HUDEP-2 (cell line): ENCODE measurements around the gene ACTR1B.
"Not testable (repeated sequence)": the region's sequence is repeated elsewhere in the genome, so short reads cannot be mapped to it uniquely, and the experiment has no call there.

Experiments used
- DNase-seq, 76 experiments: peaks; one replicate each; lab custom pipeline; 2025; ENCODE audit not compliant: unreplicated experiment in 76 of 76; lab: John Stamatoyannopoulos, UW

Gene ACTR1B

DNA sequence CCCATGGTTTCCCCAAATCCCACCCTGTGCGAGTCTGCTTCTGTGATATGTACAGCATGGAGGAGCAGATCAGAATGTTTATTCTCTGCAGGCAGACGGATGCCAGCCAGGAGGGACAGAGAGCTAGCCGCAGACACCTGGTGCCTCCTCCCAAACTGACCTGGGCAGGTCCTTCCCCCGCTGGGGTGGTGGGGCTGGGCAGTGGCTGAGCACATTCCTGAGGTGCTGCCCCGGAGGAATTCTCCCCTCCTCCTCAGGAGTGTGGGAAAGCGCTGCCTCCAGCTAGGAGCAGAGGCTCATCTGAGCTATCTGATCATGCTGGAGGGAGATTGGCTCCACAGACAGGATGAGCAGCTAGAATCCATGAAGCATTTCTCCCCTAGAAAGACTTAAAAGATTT is 27.3 kb upstream of the ACTR1B start:
- DNase-seq, result no peak

DNA sequence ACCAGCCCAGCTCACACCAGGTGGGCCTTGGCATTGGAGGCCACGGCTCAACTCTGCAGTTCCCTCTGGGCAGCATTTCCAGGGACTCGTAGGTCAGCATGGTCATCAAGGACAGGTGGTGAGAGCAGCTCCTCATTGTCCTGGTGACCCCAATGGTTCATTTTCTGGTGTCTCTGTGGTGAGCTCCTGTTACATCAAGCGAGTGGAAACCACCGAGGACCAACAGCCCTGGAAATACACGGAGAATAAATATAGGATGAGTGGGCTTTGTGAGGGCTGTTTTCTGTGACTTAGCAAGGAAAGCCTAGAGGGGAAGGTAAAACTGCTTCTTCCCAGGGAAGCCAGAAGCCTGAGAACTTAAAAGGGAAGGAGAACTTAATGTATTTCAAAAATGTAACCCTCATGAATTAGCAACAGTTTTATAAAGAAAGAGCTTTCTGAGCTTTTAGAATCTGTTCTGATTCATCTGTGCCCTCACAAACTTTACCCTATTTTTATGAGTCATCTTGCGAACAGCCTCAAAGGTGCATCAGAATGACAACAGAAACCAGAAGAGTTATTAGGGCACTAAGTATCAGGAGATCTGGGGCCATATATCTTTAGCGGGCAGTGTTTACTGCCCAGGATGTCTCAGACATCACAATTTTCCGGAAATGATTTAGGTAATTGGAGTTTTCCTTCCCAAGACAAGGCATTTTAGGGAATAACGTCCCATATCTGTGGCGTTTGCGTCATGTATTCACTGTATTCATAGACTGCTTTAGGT is 24.4 kb upstream of the ACTR1B start:
- no peak for DNase-seq

DNA sequence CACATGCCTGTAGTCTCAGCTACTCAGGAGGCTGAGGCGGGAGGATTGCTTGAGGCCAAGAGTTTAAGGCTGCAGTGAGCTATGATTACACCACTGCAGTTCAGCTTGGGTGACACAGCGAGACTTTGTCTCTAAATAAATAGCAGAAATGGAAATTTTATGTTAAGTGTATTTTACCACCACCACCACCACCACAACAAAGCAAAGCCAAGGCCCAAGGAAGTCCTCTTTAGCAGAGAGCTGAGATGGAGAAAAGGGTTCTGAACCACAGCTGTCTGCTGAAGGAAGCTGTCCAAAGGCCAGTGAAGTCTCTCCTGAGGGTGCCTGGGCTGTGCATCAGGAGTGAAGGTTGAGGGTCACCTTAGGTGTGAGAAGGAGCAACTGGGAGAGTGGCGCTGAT is 23.4 kb upstream of the ACTR1B start:
- DNase-seq, result not testable (repeated sequence)

DNA sequence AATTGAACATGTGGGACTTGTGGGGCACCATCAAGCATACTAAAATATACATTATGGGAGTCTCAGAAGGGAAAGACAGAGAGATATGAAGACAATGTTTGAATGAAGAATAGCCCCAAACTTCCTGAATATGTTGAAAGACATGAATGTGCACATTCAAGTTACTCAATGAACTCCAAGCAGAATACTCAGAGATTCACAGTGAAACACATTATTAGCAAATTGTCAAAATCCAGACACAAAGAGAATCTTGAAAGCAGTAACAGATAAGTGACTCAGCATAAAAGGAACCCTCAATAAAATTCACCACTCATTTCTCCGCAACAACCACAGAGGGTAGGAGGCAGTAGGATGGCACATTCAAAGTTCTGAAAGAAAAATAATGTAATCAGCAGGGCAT is 14.5 kb upstream of the ACTR1B start:
- DNase-seq, result no peak

GRCh38 chr2:97677480-97677879 is 13.6 kb upstream of the ACTR1B start:
- no peak for DNase-seq

GRCh38 chr2:97676620-97677019 is 12.8 kb upstream of the ACTR1B start:
- DNase-seq, result no peak

- no peak for DNase-seq
Measured at GRCh38 chr2:97675430-97676113, 11.7 kb upstream of the ACTR1B start.

DNA sequence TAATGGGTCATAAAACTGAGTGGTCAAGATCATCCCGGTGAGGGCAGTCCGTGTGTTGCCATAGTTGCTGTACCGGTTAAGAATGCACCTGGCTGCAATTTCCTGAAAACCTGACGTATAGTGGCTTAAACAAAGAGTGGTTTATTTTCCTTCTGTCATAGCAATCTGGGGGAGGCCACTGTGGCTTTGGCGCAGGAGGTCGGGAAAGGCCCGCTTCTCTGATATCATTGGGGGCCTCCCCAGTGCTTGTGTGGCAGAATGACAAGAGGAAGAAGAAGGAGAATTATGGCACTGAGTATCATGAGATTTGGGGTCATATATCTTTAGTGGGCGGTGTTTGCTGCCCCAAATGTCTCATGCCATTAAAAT is 10.1 kb upstream of the ACTR1B start:
- no peak for DNase-seq

- DNase-seq, result peak in 1 of 76 experiments; percentile 6
Measured at GRCh38 chr2:97673182-97673914, 9.5 kb upstream of the ACTR1B start.

GRCh38 chr2:97672606-97673140 is 8.8 kb upstream of the ACTR1B start:
- not testable (repeated sequence) for DNase-seq

DNA sequence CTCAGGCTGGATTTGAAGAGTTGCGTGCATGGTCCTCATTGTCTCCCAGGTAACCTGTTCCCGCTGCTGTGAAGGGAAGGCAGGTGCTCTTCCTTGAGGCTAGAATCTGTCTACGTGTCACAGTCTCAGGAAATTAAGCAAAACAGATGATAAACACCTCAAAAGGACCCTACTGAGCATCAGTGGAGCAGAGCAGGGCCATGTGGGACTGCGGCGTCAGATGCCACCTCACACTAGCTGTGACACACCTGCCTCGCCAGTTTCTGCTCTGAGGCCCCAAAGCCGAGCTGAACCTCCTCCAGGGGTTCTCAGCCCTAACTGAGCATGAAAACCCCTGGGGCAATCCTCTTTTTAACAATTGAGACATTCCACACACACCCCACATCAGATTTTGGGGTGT is 7.7 kb upstream of the ACTR1B start:
- DNase-seq, result no peak

DNA sequence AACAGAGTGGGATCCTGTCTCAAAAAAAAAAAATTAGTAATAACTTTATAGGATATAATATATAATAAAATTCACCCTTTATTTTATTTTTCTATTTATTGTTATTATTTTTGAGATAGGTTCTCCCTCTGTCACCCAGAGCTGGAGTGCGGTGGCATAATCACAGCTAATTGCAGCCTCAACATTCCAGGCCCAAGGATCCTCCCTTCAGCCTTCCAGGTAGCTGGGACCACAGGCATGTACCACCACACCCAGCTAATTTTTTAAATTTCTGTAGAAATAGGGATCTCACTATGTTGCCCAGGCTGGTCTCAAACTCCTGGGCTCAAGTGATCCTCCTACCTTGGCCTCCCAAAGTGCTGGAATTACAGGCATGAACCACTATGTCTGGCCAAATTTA is 6.6 kb upstream of the ACTR1B start:
- no peak for DNase-seq

GRCh38 chr2:97669448-97669847 is 5.6 kb upstream of the ACTR1B start, which contains the start of gene C2orf92:
C2orf92 (plus strand) TSS chr2:97669713; CDS start chr2:97669789, 76 bp downstream.
- DNase-seq, result no peak

GRCh38 chr2:97664636-97664970 is 759 bp upstream of the ACTR1B start:
- peak in 27 of 76 experiments; percentile 13 to 67 (median 45) for DNase-seq

DNA sequence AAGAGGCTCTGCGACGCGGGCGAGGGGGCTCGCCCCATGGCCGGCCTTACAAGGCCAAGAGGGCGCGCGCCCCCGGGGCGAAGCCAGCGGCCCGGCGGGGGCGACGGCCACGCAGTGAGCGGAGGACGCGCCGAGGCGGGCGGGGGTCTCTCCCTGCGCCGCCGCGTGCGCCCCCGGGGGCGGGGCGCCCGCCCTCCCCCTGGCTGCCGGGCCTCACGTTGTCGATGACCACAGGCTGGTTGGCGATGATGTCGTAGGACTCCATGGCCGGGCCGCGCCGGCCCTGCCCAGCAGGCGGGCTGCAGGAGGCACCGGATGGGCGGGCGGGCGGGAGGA is 250 bp downstream of the ACTR1B start:
- no peak for DNase-seq

DNA sequence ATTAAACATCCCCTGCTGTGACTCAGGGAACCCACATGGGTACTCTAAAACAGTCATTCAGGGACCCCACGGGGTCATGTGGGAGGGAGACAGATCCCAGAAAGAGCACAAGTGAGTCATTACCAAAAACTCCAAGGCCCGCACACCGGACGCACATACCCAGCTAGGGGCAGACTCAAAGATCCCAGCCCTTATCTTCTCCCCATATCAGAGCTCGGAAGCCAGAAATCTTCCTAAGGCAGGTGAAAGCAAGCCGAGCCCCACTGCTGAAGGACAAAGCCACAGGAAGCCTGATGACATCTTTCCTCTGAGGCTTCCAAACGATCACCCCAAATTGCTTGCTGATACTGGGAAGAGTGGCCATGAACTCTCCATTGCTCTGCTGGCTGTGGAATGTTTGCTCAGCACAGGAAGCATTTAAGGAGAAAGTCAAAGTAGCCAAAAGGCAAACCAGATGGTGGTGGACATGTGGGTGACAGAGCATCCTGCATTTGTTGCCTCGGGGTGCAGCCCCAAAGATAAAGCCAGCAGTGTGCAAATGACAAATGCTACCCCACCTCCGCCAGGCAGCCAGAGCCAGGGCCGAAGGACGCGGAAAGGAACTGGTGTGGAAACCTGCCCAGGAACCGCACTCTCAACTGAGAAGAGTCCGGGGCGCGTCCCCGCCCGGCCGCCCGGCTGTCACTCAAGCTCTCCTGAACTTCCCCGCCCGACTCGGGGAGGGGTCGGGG is 784 bp downstream of the ACTR1B start:
- DNase-seq, result peak in 63 of 76 experiments; percentile 10 to 66 (median 43)

GRCh38 chr2:97662386-97662894 is 1.4 kb downstream of the ACTR1B start:
- DNase-seq, result peak in 1 of 76 experiments; percentile 13

DNA sequence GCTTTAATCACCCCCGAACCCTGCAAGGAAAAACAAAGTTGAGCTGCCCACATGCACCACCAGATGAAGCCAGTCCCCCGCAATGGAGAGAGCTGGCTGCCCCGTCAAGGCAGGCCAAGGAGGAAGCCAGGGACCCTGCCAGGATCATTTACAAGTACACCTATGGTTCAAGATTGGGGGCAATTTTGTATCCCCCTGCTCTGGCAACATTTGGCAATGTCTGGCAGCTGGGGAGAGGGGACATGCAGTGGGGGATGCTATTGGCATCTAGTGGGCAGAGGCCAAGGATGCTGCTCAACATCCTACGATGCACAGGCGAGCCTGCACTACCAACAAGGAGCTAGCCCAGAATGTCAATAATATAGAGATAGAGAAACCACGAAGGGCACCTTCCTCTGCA is 1.9 kb downstream of the ACTR1B start:
- no peak for DNase-seq

DNA sequence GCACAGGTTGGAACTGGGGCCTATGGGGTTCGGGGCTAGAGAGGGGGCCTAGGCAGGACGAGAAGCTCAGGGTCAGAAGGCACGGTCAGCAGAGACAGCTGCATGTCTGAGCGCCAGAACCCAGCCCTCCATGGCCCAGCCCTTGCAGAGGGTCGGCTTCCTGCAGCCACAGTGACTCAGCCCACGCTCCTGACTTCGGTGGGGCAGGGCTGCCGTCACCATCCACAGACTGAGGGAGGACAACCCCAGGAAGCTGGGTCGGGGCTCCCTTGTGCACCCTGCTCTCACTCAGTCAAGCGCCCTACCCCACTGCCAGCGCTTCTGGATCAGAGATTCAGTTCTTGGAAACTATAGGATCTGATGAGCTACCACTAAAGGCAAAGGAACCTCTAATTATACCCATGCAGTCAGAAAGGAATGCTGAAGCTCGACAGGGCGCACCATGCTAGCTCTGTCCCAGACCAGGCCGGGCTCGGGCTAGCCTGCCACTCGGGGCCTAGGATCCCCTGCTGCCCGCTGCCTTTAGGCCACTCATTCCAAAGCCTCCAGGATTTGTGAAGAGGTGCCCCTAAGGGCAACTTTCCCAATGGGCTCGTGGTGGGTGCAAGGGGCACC is 3.0 kb downstream of the ACTR1B start:
- no peak for DNase-seq
